Adrenal gland (tissue), 19 donors: ENCODE results near the gene PARP3. TPM values are rescaled to one million over a fixed set of nuclear protein-coding genes. Genes with fewer than 3 reads are reported as not detected.

Experiments
- DNase-seq, 7 donors: peaks; one replicate each; pipeline ENCODE4 v3.0.0-alpha.2; 2019 to 2020
- H3K27ac ChIP-seq, 5 donors: fragments of 200-600 bp; sonication (generic) in 4 of 5; 1 replicate in 3 of 5; 2 replicates in 2 of 5; pipeline versions ENCODE4 v1.5.1 to v1.8.0; 2016 to 2020; ENCODE audit warnings: mild to moderate bottlenecking in 1 of 5
- H3K27me3 ChIP-seq: fragments of 200-600 bp; 2 replicates; pipeline ENCODE4 v1.8.0; 2021
- H3K36me3 ChIP-seq, 2 donors: fragments of 200-600 bp; replicated peaks in 1 of 2; 1 replicate in 1 of 2; 2 replicates in 1 of 2; pipeline versions ENCODE4 v1.5.1 to v1.8.0; 2018 to 2022
- H3K4me1 ChIP-seq, 2 donors: fragments of 200-600 bp; replicated peaks in 1 of 2; 1 replicate in 1 of 2; 2 replicates in 1 of 2; pipeline versions ENCODE4 v1.5.1 to v1.8.0; 2018 to 2021
- H3K4me3 ChIP-seq, 4 donors: fragments of 200-600 bp; sonication (generic) in 3 of 4; one replicate each; pipeline ENCODE4 v1.5.1; 2016 to 2018
- H3K9me3 ChIP-seq, 3 donors: fragments of 200-600 bp; sonication (generic) in 1 of 3; replicated peaks in 1 of 3; 1 replicate in 2 of 3; 2 replicates in 1 of 3; pipeline versions ENCODE4 v1.5.1 to v1.8.0; 2016 to 2021
- CTCF ChIP-seq, 6 experiments: fragments of 450-650 bp in 4 of 6; fragments of 200-600 bp in 2 of 6; sonication (generic) in 1 of 6; IDR thresholded peaks; 1 replicate in 5 of 6; 2 replicates in 1 of 6; pipeline versions ENCODE4 v1.5.1 to v1.8.0; 2016 to 2021; ENCODE audit warnings: antibody characterized with exemption in 6 of 6, mild to moderate bottlenecking in 2 of 6, moderate library complexity in 1 of 6
- POLR2A ChIP-seq, 2 donors: fragments of 450-650 bp; IDR thresholded peaks; one replicate each; pipeline ENCODE4 v1.6.1; 2017; ENCODE audit warnings: antibody characterized with exemption in 2 of 2, mild to moderate bottlenecking in 2 of 2, moderate library complexity in 1 of 2
- WGBS, 4 donors: extraction: QIAGEN DNeasy Blood & Tissue Kit in 2 of 4; methylation state at CpG; one replicate each; pipeline versions ENCODE4 v1.1.5 to v1.1.7; 2013 to 2017; 5-methylcytosine and 5-hydroxymethylcytosine counted together
- intact Hi-C, 2 donors: fragments of 100-400 bp; cut with DNase I; formaldehyde crosslinking; loops; one replicate each; pipeline versions ENCODE4 v1.14.1 to v1.15.0; 2022 to 2023
- long read RNA-seq, 10 donors: library from polyadenylated mRNA in 3 of 10; unstranded in 2 of 10; stranded (forward) in 1 of 10; transcript quantifications; one replicate each; pipeline ENCODE4 v2.0.0 and lab custom pipeline, GENCODE V29; 2021 to 2026
- polyA plus RNA-seq, 3 donors: library from polyadenylated mRNA; stranded (reverse); fragments of 200-250 nt in 2 of 3; fragments of 350-450 nt in 1 of 3; fragmentation: Illumina TruSeq in 1 of 3; extraction: RNeasy Lipid Tissue Mini Kit (QIAGEN cat#74804) in 1 of 3; gene quantifications; one replicate each; pipeline ENCODE4 v1.2.3, GENCODE V29; 2013 to 2014
- total RNA-seq, 9 donors: library from RNA; depleted of rRNA in 4 of 9; stranded (reverse); fragments of >200 nt in 4 of 9; fragments of 120-200 nt in 1 of 9; fragmentation: NEBNext Ultra II Directional in 1 of 9; extraction: Animal tissue kit (Norgen Biotek cat#: 25700) in 1 of 9; gene quantifications; one replicate each; pipeline versions ENCODE4 v1.1.0 to v1.2.4, GENCODE V29; 2013 to 2023
- donor health status: healthy with polysubstance abuse.
- donor health status: Bipolar disorder and iron deficiency.
- donor health status: DM: yes; HTN: yes; CAD: no.
- donor health status: DM: no; HTN: no; CAD: no.
- donor health status: DM: no; HTN: no; CAD: no.
- donor health status: DM: yes; HTN: yes; CAD: no.

Gene PARP3
- total RNA-seq (10 to 100 TPM in 8 of 9 donors, 1 to 10 TPM in 1; 7.8 to 94.1 (median 72.4) TPM), polyA plus RNA-seq (10 to 100 TPM; 36.1 to 57.4 (median 56.3) TPM)
- long read RNA-seq, donor 1, partial matches to known transcripts: 0 of 3 reads
- long read RNA-seq, donor 1, other reads (novel, unspliced or antisense): 0 of 3 reads
- long read RNA-seq, donor 2, partial matches to known transcripts: 0 of 3 reads
- long read RNA-seq, donor 2, other reads (novel, unspliced or antisense): 0 of 3 reads
- long read RNA-seq, donor 3: 0 reads
- long read RNA-seq, donor 4, transcript PARP3-201 (11 exons, 2,336 nt): major isoform, 5 of 42 reads
- long read RNA-seq, donor 4, partial matches to known transcripts: 23 of 42 reads
- long read RNA-seq, donor 4, other reads (novel, unspliced or antisense): 11 of 42 reads
- long read RNA-seq, donor 5, transcript PARP3-201 (11 exons, 2,336 nt): major isoform, 22 of 161 reads
- long read RNA-seq, donor 5, transcript PARP3-203 (11 exons, 2,360 nt): minor isoform, 13 of 161 reads
- long read RNA-seq, donor 5, partial matches to known transcripts: 93 of 161 reads
- long read RNA-seq, donor 5, other reads (novel, unspliced or antisense): 29 of 161 reads
- long read RNA-seq, donor 6, partial matches to known transcripts: 17 of 29 reads
- long read RNA-seq, donor 6, other reads (novel, unspliced or antisense): 10 of 29 reads
- long read RNA-seq, donor 7, partial matches to known transcripts: 0 of 1 reads
- long read RNA-seq, donor 7, other reads (novel, unspliced or antisense): 0 of 1 reads
- long read RNA-seq, donor 8, partial matches to known transcripts: 0 of 1 reads
- long read RNA-seq, donor 8, other reads (novel, unspliced or antisense): 0 of 1 reads
- long read RNA-seq, donor 9, partial matches to known transcripts: 0 of 1 reads
- long read RNA-seq, donor 9, other reads (novel, unspliced or antisense): 0 of 1 reads
- long read RNA-seq, donor 10, partial matches to known transcripts: 0 of 1 reads
- long read RNA-seq, donor 10, other reads (novel, unspliced or antisense): 0 of 1 reads

DNA sequence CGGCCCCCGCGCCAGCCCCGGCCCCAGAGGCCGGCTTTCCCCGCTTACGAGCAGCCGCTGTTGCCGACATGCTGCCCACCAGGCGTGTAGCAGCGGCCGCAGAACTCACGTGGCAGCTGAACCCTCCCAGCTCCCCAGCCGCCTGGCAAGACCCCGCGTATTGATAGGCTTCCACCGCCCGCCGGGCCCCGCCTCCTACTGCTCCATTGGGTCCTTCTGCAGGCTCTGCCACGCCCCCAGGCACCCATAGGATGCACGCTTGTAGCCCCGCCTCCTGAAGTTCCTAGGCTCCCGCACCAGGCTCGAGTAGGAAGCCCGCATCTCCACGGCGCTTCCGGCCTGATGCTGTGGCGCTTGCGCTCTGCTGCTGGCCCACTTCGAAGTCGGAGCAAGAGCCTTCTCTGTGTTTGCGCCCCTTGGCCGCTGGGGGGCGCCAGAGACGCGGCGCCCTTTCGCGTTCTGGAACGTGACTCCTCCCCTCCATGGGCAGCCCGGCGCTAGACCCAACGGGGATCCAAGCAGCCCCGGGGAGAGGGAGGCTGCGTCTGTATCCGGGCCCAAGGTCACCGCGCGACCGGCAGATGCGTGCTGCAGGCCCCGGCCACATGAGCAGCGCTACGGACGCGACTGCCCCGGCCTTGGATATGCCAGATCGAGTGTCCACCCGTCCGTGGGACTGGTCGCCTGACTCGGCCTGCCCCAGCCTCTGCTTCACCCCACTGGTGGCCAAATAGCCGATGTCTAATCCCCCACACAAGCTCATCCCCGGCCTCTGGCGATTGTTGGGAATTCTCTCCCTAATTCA lies at the start of gene PARP3, which contains the start of gene RRP9:
TSS of gene PARP3 (plus strand) at position 566 of the 805 bp plus-strand sequence. CDS start 993 bp downstream, outside the sequence.
TSS of gene RRP9 (minus strand) at position 107 of the 805 bp plus-strand sequence. CDS start at position 70, 37 bp downstream.
- Histone ChIP-seq H3K36me3 (peaks cover 0 to 22% of the 10 kb centered on the region in 2 donors), H3K27me3 (no peaks in the 10 kb centered on the region), H3K9me3 (no peaks in the 10 kb centered on the region), H3K27ac (peak within 1 kb of the TSS; percentile 97 to 99 (median 98)), H3K4me3 (peak within 1 kb of the TSS; percentile 13 to 87 (median 56)), H3K4me1 (peaks cover 31 to 37% of the 10 kb centered on the region in 2 donors)
- WGBS, 4 donors: 0 to 1% (median 0%) methylated on average over 18 to 67 of the region's 67 CpGs; no CpG with 5 or more reads in 1 of the 4 donors
- DNase-seq: peak; percentile 99 to 100 (median 100)
- TF ChIP-seq CTCF (IDR thresholded peaks at IDR 0.05) (peak; percentile 99 to 100 (median 100)), POLR2A (IDR thresholded peaks at IDR 0.05) (peak; percentile 51 to 77)
- intact Hi-C loops: loop anchor here in 1 of 2 donors (10.0 kb wide), 1 partner anchor 53 kb away; the partner anchor contains the start of gene RPL29

DNA sequence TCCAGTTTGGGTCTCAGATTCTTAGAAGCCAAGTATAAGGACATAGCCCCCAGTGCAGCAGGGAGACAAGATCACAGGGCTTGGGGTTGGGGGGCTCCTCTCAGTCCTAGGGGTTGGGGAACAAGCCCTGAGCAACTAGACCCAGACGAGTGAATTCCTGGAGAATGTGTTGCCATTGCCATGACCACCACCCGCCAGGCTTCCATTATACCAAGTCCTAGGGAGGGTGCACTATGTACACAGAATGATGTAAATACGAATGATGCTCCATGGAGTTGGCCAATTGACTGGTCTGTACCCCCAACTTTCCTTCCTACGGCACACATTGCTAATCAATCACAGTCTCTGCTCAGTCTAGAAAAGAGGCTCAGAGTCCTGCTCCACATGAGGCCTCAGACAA lies 47.8 kb upstream of the PARP3 start:
- intact Hi-C loops: no loop called here
- H3K4me3 ChIP-seq: no peak overlapping the region
- no peaks in the 10 kb centered on the region for H3K9me3 ChIP-seq
- no peaks in the 10 kb centered on the region for H3K36me3 ChIP-seq
- DNase-seq: no peak
- H3K27me3 ChIP-seq: no peaks in the 10 kb centered on the region
- no peak for TF ChIP-seq CTCF (IDR thresholded peaks at IDR 0.05)
- no peak for TF ChIP-seq POLR2A (IDR thresholded peaks at IDR 0.05)
- no peaks in the 10 kb centered on the region for H3K4me1 ChIP-seq
- no peak overlapping the region for H3K27ac ChIP-seq
- WGBS, 4 donors: 68 to 80% (median 74%) methylated on average over 3 to 4 of the region's 4 CpGs

DNA sequence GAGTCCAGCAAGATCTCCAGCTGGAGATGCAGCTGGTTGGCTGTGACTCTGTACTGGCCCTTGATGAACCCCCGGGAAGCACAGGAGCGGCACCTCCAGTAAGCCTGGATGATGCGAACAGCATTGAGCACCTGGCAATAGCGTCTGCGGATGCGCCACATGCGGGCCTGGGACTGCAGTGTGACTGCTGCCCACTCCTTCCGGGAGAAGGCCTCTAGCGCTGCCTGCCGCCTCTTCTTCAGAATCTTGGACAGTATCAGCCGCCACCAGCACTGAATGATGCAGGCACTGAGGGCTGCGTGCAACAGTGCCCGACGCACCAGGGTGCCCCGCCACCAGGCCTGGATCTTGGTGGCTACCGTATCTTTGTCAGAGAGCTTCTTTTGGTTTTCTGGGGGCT lies 47.2 kb upstream of the PARP3 start:
- H3K36me3 ChIP-seq: no peaks in the 10 kb centered on the region
- H3K9me3 ChIP-seq: no peaks in the 10 kb centered on the region
- DNase-seq: no peak
- 89 to 100% (median 94%) methylated on average over 3 to 16 of the region's 16 CpGs for WGBS, 4 donors
- H3K4me3 ChIP-seq: no peak overlapping the region
- TF ChIP-seq POLR2A (IDR thresholded peaks at IDR 0.05) (no peak), CTCF (IDR thresholded peaks at IDR 0.05) (no peak)
- H3K27ac ChIP-seq: no peak overlapping the region
- no peaks in the 10 kb centered on the region for H3K27me3 ChIP-seq
- intact Hi-C loops: no loop called here
- no peaks in the 10 kb centered on the region for H3K4me1 ChIP-seq
